ENCODE data around the gene DLEC1.

GRCh38 chr3:38000965-38001455, 38.0 kb upstream of the DLEC1 start:
- TF ChIP-seq CTCF (IDR thresholded peaks at IDR 0.05) (no peak), EP300 (IDR thresholded peaks at IDR 0.05) (no peak), POLR2A (IDR thresholded peaks at IDR 0.05; ENCODE audit: low read depth) (no peak)

Data from esophagus muscularis mucosa (tissue), 4 donors.